ENCODE measurements around the gene CSTF1.

The CSTF1 gene

GRCh38 chr20:56451056-56451765 is 58.8 kb downstream of the CSTF1 start:
- H3K36me3 Mint-ChIP-seq = no peaks in the 10 kb centered on the region
- H3K27me3 Mint-ChIP-seq = no peaks in the 10 kb centered on the region
- H3K27ac Mint-ChIP-seq = no peak overlapping the region
- peaks cover 9 to 20% of the 10 kb centered on the region in 2 donors for H3K4me1 Mint-ChIP-seq
- DNase-seq (no peak), ATAC-seq (replicated peaks) (no peak)
- no peak overlapping the region for H3K4me3 Mint-ChIP-seq
- H3K9me3 Mint-ChIP-seq = no peaks in the 10 kb centered on the region

- peak overlapping the region in 1 of 2 donors; percentile 28 for H3K4me3 Mint-ChIP-seq
- DNase-seq = no peak
- no peaks in the 10 kb centered on the region for H3K27me3 Mint-ChIP-seq
- no peaks in the 10 kb centered on the region for H3K36me3 Mint-ChIP-seq
- peak; percentile 79 to 91 for ATAC-seq (replicated peaks)
- H3K27ac Mint-ChIP-seq = peak overlapping the region; percentile 90
- H3K4me1 Mint-ChIP-seq = peaks cover 8 to 16% of the 10 kb centered on the region in 2 donors
- no peaks in the 10 kb centered on the region for H3K9me3 Mint-ChIP-seq
Measured at GRCh38 chr20:56453352-56453751, 60.9 kb downstream of the CSTF1 start.

GRCh38 chr20:56454754-56455153 is 62.3 kb downstream of the CSTF1 start:
- DNase-seq (peak; percentile 10), ATAC-seq (replicated peaks) (peak; percentile 63 to 93)
- H3K9me3 Mint-ChIP-seq = no peaks in the 10 kb centered on the region
- no peaks in the 10 kb centered on the region for H3K27me3 Mint-ChIP-seq
- no peak overlapping the region for H3K27ac Mint-ChIP-seq
- H3K4me1 Mint-ChIP-seq = peaks cover 9 to 14% of the 10 kb centered on the region in 2 donors
- H3K4me3 Mint-ChIP-seq = no peak overlapping the region
- H3K36me3 Mint-ChIP-seq = no peaks in the 10 kb centered on the region

Measured in stimulated activated naive B cell treated with anti-CD40 and anti-IgM and Interleukin-4, amounts not matched to agents 10 μg/mL and 1 μg/mL and 100 μg/mL, for 72 hours (primary cell).